T-helper 1 cell treated with Interleukin-12 subunit alpha and Interleukin-12 subunit beta and Interleukin-4 antibody, amounts not matched to agents 30 μg/mL and 1 μg/mL, for 36 hours (primary cell): ENCODE data around the gene SYN1.

Source experiments
- H3K27ac Mint-ChIP-seq: one replicate; pipeline ENCODE4 v1.8.0; 2021; ENCODE audit warnings: mild to moderate bottlenecking, mixed read lengths
- H3K27me3 Mint-ChIP-seq: one replicate; pipeline ENCODE4 v1.8.0; 2021; ENCODE audit warnings: low read depth, mixed read lengths
- H3K36me3 Mint-ChIP-seq: one replicate; pipeline ENCODE4 v1.8.0; 2021; ENCODE audit warnings: low read depth, mixed read lengths
- H3K4me1 Mint-ChIP-seq: one replicate; pipeline ENCODE4 v1.8.0; 2021; ENCODE audit warnings: low read depth, mixed read lengths
- H3K4me3 Mint-ChIP-seq: one replicate; pipeline ENCODE4 v1.8.0; 2021; ENCODE audit warnings: mild to moderate bottlenecking, moderate library complexity, mixed read lengths
- H3K9me3 Mint-ChIP-seq: one replicate; pipeline ENCODE4 v1.8.0; 2021; ENCODE audit warnings: mixed read lengths

Gene SYN1

DNA sequence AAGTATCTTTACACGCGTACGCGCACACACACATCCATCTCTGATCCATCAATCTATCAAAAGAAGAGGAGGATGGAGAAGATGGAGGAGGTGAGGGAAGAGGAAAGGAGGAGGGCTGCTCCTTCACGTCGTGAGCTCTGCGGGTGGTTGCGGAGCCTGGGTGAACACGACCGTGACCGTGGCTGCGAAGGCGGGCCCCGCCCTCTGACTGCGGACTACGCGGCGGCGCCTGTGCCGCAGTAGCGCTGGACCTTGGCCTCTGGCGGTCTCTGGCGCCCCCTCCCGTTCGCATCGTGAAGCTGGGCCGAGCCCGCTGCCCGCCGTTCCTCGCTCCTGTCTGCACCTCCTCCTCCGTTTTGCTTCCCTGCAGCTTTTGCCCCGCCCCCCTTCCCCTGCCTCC is 96.4 kb downstream of the SYN1 start:
- Mint-ChIP-seq H3K9me3 (no peaks in the 10 kb centered on the region), H3K27me3 (no peaks in the 10 kb centered on the region), H3K27ac (no peak overlapping the region), H3K36me3 (no peaks in the 10 kb centered on the region), H3K4me1 (peaks cover 4% of the 10 kb centered on the region), H3K4me3 (peak overlapping the region; percentile 67)
